GM19468 (cell line): ENCODE measurements around the gene NTRK2.

Experiments used
- ATAC-seq: cut with Tn5 transposase; IDR thresholded peaks from one replicate; pipeline ENCODE4 v1.9.1; 2021; ENCODE audit warnings: mild to moderate bottlenecking, moderate library complexity, moderate number of reproducible peaks; ENCODE audit not compliant: unreplicated experiment; ENCODE audit errors: extremely low read depth

The NTRK2 gene

GRCh38 chr9:84838879-84839278 is 169.3 kb downstream of the NTRK2 start:
- no peak for ATAC-seq

GRCh38 chr9:84839541-84839940 is 170.0 kb downstream of the NTRK2 start:
- no peak for ATAC-seq

- no peak for ATAC-seq
Observed at GRCh38 chr9:84841931-84842330, 172.4 kb downstream of the NTRK2 start.

GRCh38 chr9:84843175-84843824 is 173.8 kb downstream of the NTRK2 start:
- no peak for ATAC-seq

- no peak for ATAC-seq
Observed at GRCh38 chr9:84845956-84846900, 176.7 kb downstream of the NTRK2 start.

GRCh38 chr9:84846906-84847305 is 177.4 kb downstream of the NTRK2 start:
- ATAC-seq = no peak

- no peak for ATAC-seq
Observed at GRCh38 chr9:84849049-84849448, 179.5 kb downstream of the NTRK2 start.

- ATAC-seq = no peak
Observed at GRCh38 chr9:84850830-84851392, 181.4 kb downstream of the NTRK2 start.

- ATAC-seq = no peak
Observed at GRCh38 chr9:84851935-84852585, 182.5 kb downstream of the NTRK2 start.

GRCh38 chr9:84852617-84853301 is 183.2 kb downstream of the NTRK2 start:
- ATAC-seq = no peak

- no peak for ATAC-seq
Observed at GRCh38 chr9:84856181-84856632, 186.7 kb downstream of the NTRK2 start.

GRCh38 chr9:84857211-84857610 is 187.7 kb downstream of the NTRK2 start:
- ATAC-seq = no peak

- ATAC-seq = no peak
Observed at GRCh38 chr9:84858364-84858763, 188.8 kb downstream of the NTRK2 start.

GRCh38 chr9:84860249-84861115 is 191.0 kb downstream of the NTRK2 start:
- no peak for ATAC-seq

- no peak for ATAC-seq
Observed at GRCh38 chr9:84861455-84861854, 191.9 kb downstream of the NTRK2 start.

GRCh38 chr9:84862308-84862707 is 192.8 kb downstream of the NTRK2 start:
- ATAC-seq = no peak

GRCh38 chr9:84862810-84863287 is 193.3 kb downstream of the NTRK2 start:
- no peak for ATAC-seq

GRCh38 chr9:84863372-84863771 is 193.8 kb downstream of the NTRK2 start:
- ATAC-seq = no peak
